ENCODE data around the gene FAM53B.

FAM53B gene

DNA sequence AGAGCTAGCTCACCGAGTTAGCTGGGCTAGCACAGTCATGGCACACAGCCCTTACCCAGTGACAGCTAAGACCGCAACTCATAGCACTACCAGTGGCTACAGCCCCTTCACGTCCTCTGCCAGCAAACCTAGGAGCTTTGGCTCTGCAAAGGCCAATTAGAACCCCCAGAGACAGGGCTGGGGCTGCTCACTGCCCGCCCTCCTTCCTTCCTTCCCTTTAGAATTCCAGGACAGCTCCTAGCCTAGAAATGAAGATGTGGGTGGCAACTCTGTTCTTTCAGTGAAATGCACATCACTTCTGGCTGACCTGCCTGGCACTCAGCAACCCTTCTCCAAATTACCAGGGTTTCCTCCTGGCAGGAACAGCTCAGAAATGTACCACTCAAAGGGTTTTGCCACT lies 99.9 kb downstream of the FAM53B start:
- DNase-seq = no peak

DNA sequence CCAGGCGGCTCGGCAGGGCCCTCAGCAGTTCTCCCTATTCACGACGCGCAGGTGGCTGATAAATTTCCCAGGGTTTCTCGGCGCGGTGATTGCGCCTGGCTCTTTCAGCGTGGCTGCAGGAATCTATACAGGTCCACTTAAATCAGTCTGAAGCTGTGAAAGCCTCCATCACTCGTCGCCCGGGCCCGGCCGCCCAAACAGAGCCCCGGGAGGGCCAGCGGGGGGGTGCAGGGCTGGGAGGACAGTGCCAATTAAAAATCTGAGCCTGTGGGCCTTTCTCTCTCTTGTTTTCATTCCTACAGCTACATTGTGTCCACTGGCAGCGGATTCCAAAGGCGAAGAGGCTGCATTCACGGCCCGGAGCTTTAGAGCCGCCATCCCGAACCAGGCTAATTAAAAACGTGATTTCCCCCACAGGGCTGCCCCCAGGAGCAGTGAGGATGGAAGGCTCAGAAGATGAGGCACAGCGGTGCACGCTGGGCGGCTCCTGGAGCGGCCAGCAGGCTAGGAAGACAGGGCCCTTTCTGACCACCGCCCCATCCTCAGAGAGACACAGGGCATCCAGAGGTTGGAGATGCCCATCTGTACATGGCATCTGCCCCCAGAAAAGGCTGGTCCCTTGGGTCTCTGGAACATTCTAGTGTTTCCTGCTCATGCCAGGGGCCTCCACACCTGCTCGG lies 100.7 kb downstream of the FAM53B start:
- DNase-seq = no peak

DNA sequence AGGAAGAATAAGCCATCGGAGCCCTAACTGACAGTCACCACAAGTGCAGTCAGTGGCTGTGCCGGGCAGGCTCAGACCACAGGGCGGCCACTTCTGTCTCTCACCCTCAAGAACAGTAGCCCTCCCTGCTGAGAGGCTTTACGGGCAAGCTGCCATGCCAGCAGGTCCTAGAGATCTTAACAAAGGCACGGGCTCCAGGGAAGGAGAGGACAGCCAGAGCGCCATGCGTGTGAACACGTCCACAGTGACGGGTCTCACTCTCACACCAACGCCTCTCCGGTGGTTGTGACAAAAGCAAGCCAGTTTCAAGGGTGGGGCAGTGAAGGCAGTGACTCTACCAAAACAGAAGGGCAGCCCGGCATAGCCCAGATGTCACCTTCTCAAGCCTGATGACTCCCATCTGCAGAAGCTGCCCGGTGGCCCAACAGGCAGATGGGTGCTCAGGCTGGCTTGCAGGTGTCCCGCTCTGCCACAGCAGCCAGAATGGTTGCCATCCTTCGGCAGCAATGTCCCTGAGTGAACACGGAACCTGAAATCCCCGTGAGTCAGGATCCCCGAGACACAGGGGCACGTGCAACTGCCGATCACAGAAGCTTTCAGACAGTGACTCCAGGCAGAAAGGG lies 102.0 kb downstream of the FAM53B start:
- DNase-seq = no peak

DNA sequence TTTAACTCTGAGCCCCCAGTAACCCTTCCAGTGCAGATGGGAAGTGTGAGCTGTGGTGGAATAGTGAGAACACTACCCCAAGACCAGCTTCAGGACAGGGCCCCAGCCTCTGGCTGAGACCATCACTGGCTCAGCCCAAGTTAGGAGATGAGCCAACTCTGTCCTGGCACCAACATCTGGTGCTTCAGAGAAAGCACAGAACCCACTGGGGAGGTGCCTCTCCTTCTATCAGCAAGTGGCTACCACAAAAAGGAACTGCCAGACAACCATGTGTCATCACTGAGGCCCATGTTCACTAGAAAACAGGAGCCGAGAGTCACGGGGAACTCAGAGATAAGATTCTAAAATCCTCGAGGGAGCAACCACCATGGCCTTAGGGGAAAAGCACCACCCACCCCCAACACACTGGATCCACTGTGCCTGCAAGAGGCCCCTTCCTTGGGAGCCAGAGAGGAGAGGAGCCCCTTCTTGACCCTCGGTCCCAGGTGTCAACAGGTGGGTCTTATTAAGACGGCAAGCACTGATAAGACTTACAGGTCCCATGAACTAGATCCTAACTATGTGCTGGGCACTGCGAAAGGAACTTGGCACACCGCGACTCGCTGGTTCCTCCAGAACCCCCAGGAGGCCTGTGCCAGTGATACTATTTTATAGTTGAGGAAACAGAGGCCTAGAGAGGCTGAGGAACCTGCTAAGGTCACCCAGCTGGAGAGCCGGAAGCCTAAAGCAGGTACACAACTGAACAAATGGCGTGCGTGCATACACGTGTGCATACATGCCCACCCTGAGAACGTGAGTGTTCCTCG lies 102.7 kb downstream of the FAM53B start:
- DNase-seq = no peak

DNA sequence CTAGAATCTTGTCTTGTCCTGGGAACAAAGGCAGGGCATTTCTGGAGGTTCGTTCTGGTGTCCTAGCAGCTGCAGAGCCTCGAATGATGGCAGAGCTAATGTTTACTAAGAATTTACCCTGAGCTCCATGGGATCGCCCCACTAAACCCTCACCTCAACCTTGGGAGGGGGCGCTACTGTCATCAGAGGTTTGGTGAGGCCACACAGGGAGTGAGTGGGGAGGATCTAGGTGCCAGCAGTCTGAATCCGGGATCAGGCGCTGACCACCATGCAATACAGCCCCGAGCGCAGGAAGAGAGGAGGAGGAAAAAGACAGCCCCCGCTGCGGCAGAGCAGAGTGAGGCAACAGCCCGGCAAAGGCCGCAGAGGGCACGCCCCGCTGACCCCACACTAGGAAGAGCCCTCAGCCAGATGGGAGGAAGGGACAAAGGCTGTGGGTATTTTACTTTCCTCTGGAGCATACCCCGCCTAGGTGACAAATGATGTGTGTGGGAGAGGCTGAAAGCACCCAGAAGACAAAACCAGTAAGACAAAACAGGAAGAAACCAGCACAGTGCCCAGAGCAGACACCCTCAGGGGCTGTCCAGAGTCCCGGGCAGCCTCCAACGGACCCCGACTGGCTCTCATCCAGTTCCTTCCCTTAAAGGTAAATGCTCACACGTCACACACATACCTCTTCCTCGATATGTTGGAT lies 103.5 kb downstream of the FAM53B start:
- DNase-seq = no peak

DNA sequence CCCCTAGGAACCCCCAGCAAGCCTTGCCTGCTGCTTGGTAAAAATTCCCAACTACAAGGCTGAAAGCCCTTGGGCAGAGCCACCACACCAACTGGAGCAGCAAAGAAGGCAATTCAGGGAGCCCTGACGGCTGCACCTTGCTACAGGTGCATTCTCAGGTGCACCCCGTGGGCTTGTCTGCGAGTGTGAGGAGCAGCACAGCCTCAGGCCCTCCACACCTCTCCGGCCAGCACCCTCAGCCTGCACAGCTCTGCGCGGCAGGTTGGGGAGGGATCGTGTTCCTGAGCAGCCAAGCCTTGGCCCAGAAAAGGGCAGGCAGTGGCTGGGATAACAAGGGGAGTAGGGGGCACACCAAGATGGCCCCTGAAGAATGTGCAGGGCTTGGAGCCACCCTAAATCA lies 104.1 kb downstream of the FAM53B start:
- no peak for DNase-seq

DNA sequence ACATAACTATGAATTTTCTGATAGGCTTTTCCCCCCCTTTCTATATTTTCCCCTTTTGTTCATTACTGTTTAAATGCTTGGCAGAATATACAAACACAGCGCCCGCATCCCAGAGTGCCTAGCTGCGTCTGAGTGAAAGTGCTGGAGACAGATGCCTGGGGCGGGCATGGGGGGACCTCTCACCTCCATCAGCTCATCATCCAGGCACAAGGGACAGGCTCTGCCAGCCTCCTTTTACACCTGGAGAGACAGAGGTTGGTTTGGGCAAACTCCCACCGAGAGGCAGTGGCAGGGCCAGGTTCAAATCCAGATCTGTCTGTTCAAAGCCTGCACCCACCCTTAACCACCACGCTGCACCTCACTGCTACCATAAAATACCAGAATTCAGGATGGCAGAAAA lies 104.5 kb downstream of the FAM53B start:
- no peak for DNase-seq

DNA sequence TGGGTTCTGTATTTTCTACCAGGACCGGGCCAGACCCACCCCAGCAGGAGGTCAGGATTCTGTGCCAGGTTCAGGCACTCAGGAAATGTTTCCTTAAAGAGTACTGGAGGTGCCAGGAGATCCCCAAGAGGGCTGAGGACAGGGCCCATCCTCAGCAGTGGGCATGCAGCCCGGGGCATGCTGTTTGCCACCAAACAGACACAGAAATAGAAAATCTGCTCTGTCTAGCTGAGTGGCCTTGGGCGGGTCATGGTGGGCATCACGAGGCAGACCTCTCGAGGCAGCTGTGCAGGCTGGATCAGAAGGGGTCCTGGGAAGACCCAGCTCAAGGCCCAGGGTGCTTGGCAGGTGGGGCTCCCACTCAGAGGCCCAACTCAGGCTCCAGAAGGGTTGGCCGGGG lies 105.0 kb downstream of the FAM53B start:
- DNase-seq = no peak

DNA sequence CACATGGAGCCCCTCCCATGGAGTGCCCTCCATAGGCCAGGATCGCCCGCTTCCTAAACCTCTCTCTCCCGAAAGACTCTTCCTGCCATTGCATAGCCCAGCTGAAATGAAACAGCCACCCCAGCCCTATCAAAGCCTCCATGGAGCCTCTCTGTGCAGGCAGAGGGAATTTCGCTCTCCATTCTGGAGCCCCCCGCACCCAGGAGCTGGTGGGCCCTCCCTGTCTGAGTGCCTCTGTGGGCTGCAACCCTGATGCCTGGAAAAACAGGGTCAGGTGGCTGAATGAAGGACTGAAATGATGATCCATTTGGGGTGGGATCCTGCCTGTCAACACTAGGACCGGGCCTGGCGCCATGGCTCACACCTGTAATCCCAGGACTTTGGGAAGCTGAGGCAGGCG lies 106.4 kb downstream of the FAM53B start:
- DNase-seq = no peak

DNA sequence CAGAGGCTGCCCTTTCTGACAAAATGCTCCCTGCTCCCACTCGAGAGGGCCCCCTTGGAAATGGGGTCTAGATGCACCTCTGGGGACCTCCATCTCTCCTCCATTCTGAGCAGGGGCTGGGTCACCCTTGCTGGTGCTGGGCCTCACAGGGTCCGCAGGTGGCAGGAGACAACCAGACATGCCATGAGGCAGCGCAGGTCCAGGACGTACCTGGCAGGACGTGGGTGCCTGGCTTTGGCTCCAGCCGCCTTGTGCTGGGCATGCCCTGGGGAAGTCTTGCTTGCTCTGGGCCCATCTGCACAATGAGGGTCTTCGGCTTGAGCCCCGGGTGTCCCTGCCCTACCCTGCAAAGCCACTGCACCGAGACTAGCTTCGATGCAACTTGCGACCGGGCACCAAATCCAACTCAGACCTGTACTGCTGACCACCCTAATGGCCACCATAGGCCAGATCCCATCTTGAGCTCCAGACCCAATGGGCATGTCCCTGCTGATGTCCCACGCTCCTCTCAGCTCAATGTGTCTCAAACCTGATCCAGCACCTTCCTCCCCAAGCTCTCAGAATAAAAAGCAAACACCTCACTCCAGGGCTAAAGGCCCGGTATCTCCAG lies 107.0 kb downstream of the FAM53B start:
- DNase-seq = no peak

DNA sequence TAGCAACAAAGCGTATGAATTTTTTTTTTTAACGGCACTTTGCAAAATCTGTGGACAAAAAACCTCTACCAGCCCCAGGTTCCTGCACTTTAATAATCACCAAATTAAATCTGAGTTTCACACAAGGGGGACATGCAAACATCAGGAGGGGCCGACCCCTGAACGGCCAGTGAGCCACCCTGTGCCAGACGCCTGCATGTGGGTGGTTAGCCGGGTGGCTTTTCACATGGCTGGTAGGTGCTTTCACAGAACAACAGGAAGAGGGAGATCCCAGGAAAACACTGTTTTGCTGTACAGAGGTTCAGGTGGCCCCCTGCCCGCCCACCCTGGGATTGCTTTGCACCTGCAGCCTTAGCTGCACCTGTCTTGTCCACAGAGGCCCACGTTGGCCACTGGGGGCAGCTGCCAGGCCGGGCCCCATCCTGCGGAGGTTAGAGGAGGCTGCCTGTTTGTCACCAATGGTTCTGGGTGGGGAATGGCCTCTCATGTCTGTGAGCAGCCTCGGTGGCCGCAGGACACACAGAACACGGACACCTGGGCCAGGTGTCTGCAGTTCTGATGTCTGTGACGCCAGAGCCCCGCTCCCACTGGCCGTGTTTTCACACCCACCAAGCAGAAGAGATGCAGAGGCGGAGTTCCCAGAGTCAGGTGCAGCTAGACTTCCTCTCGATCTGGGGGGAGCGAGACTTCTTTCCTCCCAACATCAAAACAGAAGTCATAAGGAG lies 107.7 kb downstream of the FAM53B start:
- DNase-seq = peak; percentile 14

DNA sequence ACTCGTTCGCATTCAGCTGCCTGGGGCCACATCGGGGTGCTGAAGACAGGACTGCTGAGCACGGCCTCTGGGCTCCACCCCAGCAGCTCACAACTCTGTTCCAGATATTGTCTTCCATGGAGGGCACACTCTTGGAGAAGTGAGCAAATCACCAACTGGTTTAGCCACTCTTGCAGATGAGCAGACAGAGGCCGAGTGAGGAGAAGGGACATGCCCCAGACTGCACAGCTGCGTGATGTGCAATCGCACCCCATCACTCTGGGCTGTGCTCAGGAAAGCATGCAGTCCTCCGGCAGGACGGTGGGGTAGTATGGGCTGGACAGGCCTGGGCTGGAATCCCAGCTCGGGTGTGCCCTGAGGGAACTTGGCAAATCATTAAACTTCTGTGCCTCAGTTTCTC lies 111.6 kb downstream of the FAM53B start:
- DNase-seq = no peak

DNA sequence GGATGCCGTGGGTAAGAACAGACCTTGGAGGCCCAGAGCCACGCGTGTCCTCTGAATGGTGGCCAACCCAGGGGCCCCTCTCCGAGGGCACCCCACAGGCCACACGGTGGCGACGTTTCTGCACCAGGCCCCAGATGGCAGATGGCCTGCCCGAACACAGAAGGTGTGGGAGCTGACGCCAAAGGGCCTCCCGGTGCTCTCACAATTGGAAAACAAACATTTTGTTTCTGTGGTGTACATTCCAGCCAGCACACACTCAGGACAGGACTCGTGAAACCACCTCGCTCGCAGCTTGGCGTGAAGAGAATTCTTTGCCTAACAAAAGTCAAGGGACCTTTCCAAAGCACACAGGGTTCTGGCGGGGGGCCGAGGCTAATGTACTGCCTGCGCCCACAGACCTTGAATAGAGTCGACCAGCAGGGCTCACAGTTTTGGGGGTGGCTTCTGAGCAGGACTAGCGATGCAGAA lies 112.1 kb downstream of the FAM53B start:
- DNase-seq = peak; percentile 10

DNA sequence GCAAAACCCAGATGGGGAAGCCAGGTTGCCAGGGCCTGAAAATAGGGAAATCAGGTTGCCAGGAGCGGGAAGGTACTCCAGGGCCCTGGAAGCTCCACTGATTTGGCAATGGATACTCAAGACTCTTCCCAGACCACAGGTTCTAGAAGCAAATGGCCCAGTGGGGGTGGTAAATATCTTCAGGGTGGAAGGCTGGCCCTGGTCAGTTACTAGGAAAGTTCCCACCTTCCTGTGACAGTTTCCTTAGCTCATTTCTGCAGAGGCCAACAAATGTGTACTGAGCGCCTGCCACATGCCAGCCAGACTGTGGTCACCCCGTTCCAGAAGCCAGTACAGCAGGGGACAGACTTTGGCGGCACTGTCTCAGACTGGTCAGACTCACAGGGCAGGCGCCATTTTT lies 113.6 kb downstream of the FAM53B start:
- DNase-seq = no peak

DNA sequence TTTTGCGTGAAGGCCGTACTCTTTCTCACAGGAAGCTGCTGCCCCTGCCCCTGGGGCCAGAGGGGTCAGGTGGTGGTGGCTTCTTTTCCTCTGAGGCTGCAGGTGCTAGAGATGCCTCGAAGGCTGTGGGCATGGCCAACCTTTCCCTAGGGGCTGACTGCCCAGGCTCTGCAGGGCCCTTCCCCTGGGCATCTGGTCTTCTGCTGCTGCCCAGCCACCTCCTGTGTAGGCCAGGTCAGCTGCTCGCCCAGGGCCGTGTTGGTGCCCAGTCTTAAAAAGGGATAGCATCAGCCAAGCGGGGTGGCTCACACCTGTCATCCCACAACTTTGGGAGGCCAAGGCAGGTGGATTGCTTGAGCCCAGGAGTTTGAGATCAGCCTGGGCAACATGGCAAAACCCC lies 114.3 kb downstream of the FAM53B start:
- DNase-seq = no peak

DNA sequence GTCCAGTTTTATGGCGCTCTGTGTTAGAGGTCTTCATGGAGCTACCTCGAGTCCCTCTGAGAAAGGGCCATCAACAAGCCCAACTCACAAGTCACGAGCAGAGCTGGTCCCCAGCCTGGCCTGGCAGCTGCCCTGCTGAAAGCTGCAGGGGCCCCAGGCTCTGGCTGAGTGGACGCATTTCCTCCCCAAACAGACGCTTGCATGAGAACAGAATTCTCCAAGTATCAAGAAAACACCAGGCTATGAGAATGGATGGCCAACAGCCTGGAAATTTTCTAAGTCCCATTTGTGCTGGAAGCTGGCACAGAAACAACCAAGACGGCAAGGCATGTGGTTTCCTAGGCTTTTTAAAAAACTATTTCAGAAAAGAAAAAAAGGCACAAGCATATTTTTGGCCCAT lies 114.8 kb downstream of the FAM53B start:
- no peak for DNase-seq

DNA sequence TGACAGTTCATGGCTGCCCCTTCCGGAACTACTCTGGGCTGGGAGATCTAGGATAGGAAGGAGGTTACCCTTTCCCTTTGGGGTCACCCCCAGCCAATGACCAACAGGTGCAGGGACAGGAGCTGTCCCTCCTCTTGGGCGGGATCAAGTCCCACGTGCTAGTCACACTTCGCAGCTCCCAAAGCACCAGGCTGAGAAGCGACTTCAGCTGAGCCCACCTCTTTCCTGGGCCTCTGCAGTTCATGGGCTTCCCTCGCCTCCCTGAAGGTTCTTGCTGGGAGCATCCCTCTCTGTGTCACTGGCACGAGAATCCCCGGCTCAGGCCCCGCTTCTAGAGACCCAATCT lies 115.5 kb downstream of the FAM53B start:
- DNase-seq = no peak

DNA sequence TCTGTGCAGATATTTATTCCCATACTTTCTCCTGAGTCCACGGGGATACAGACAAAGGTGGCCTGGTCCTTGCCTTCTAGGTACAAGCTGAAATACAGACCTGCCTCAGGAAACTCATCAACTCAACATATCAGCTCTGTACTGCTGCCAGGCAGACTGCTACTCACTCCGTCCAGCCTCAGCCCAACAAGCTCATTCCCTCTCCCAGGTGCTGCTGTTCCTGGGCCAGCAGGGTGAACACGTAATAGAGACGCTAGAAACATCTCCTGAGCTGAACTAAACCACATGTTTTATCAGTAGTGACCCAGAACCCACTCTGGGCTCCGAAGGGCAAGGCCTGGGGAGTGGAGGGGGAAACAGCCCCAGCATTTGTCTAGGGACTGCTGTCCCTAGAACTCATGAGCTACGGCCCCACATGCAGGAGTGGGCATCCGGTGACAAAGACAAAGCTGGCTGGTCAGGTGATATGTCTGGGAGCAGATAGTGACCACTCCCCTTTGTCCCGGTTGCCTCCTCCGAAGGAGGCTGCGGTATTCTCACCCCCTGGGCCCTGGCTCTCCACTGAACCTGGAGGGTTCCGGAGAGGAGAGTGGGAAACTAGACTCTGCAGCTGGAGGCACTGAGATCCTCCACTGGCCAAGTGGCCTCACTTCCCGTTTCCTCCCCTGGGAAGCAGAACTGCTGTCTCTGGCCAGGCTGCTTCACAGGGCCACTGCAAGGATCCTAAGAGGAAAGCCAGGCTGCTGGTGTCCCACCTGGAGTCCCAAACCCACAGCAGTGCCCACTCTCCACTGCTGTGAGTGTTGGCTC lies 116.1 kb downstream of the FAM53B start:
- DNase-seq = no peak

DNA sequence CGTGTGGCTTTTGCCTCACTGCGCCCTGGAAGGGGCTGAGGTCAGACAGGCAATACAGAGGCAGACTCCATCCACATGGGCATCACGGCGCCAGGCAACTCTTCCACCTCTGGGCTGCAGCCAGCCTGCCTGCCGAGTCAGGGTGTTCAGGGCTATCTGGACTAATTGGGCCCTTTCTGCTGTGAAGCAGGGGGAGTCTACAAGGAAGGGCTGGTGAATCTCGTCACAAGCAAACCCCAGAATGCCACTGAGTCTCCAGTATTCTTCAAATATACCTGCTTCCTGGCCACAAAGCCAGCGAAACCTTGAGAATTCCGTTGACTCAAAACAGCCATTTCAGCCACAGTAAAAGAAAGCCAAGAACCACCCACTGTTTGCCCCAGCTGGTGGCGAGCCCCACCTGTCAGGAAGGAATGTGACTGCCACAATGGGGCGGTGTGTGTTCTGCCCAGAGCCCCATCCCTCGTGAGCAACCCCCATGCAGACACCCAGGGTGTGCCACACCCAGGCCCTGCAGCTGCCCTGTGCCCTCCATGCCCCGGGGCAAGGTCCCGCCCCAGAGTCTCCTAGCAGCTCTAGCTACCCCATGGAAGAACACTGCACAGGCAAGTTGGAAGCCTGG lies 117.3 kb downstream of the FAM53B start:
- no peak for DNase-seq

DNA sequence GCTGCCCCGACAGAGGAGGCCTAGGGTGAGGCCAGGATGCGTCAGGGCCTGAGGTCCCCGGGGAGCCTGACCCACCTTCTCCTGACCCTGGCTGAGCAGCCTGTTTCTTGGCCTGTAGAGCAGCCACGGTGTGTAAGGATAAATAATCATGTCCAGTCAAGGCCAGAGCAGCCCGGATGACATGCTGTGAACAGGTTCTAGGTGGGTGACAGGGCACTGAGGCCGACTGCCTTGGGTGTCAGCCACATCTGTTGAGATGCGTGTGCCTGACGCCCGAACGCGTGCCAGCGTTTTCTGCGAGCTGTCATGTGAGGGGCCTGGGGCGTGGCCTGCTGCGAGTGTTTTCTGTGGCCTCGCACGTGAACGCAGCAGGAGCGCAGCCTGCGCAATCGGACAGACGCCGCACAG lies 118.3 kb downstream of the FAM53B start:
- no peak for DNase-seq

DNA sequence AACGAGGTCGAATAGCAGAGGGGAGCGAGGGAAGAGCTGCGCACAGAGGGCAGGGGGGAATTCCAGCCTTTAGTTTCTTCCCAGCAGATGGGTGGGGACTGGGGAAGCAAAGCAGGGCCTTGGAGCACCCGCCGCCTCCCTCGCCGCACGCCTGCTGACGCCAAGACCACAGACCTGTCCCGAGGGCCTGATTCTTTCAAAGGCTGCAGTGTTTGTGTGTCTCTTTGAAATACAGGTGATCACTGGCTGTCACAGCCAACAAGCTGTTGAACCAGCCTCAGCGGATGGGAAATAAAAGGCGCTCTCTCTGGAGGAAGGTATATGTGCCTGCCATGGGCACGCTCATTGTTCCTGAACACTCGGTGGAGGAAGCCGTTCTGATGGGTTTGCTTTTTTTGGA lies 119.3 kb downstream of the FAM53B start:
- DNase-seq = no peak

All from effector CD8-positive, alpha-beta T cell (primary cell).